Activated CD8-positive, alpha-beta memory T cell treated with anti-CD3 and anti-CD28 coated beads, Interleukin-2, amount 50 U/mL, for 4 hours (primary cell): ENCODE measurements around the gene APBA3.
"Not testable (repeated sequence)": the region's sequence is repeated elsewhere in the genome, so short reads cannot be mapped to it uniquely, and the experiment has no call there.

Experiments used
- DNase-seq: peaks from one replicate; pipeline ENCODE4 v3.0.0-alpha.2; 2020

APBA3 gene

GRCh38 chr19:3770136-3770999 lies 8.9 kb upstream of the APBA3 start:
- no peak for DNase-seq

- no peak for DNase-seq
Measured at GRCh38 chr19:3769494-3769893, 8.0 kb upstream of the APBA3 start.

- no peak for DNase-seq
Measured at GRCh38 chr19:3768748-3769099, 7.2 kb upstream of the APBA3 start.

GRCh38 chr19:3768015-3768747 lies 6.7 kb upstream of the APBA3 start:
- no peak for DNase-seq

GRCh38 chr19:3767050-3767449 lies 5.6 kb upstream of the APBA3 start:
- DNase-seq: no peak

- DNase-seq: no peak
Measured at GRCh38 chr19:3766520-3766919, 5.0 kb upstream of the APBA3 start.

GRCh38 chr19:3765757-3766156 lies 4.3 kb upstream of the APBA3 start:
- not testable (repeated sequence) for DNase-seq

GRCh38 chr19:3765121-3765520 lies 3.6 kb upstream of the APBA3 start:
- DNase-seq: no peak

- peak; percentile 98 for DNase-seq
Measured at GRCh38 chr19:3762501-3763459, 1.3 kb upstream of the APBA3 start, which contains the start of gene MRPL54. Gene MRPL54 (plus strand): TSS chr19:3762682. CDS start chr19:3762701, 19 bp downstream.

GRCh38 chr19:3762130-3762473 lies 610 bp upstream of the APBA3 start:
- no peak for DNase-seq

GRCh38 chr19:3760871-3761361 lies 576 bp downstream of the APBA3 start:
- no peak for DNase-seq

- DNase-seq: no peak
Measured at GRCh38 chr19:3759482-3760254, 1.8 kb downstream of the APBA3 start.

- DNase-seq: not testable (repeated sequence)
Measured at GRCh38 chr19:3758297-3758696, 3.2 kb downstream of the APBA3 start.

GRCh38 chr19:3757705-3758104 lies 3.8 kb downstream of the APBA3 start:
- DNase-seq: not testable (repeated sequence)

GRCh38 chr19:3753631-3754410 lies 7.7 kb downstream of the APBA3 start:
- DNase-seq: no peak

GRCh38 chr19:3752492-3752891 lies 9.0 kb downstream of the APBA3 start:
- DNase-seq: no peak

- DNase-seq: no peak
Measured at GRCh38 chr19:3751236-3751635, 10.3 kb downstream of the APBA3 start.

- no peak for DNase-seq
Measured at GRCh38 chr19:3750211-3750610, 11.3 kb downstream of the APBA3 start.

- no peak for DNase-seq
Measured at GRCh38 chr19:3748965-3749364, 12.5 kb downstream of the APBA3 start.

GRCh38 chr19:3746371-3747056 lies 15.0 kb downstream of the APBA3 start:
- no peak for DNase-seq
